Nephron progenitor cell (in vitro differentiated cells): ENCODE measurements around the gene NDFIP1.
"Not testable (repeated sequence)": the region's sequence is repeated elsewhere in the genome, so short reads cannot be mapped to it uniquely, and the experiment has no call there.

Source experiments
- DNase-seq: peaks from one replicate; pipeline ENCODE4 v3.0.0; 2021
- H3K27ac Mint-ChIP-seq: 2 replicates; pipeline ENCODE4 v1.8.0; 2021; ENCODE audit warnings: mild to moderate bottlenecking, moderate library complexity, mixed read lengths
- H3K27me3 Mint-ChIP-seq: 2 replicates; pipeline ENCODE4 v1.8.0; 2021; ENCODE audit warnings: mild to moderate bottlenecking, low read depth, mixed read lengths; ENCODE audit not compliant: poor library complexity
- H3K36me3 Mint-ChIP-seq: 2 replicates; pipeline ENCODE4 v1.8.0; 2021; ENCODE audit warnings: low read depth, mixed read lengths
- H3K4me1 Mint-ChIP-seq: 2 replicates; pipeline ENCODE4 v1.8.0; 2021; ENCODE audit warnings: mixed read lengths
- H3K4me3 Mint-ChIP-seq: 2 replicates; pipeline ENCODE4 v1.8.0; 2021; ENCODE audit warnings: mild to moderate bottlenecking, moderate library complexity, mixed read lengths
- H3K9me3 Mint-ChIP-seq: 2 replicates; pipeline ENCODE4 v1.8.0; 2021; ENCODE audit warnings: mild to moderate bottlenecking, moderate library complexity, mixed read lengths
- CTCF ChIP-seq: fragments of 200-600 bp; sonication (generic); IDR thresholded peaks from 2 replicates; pipeline ENCODE4 v1.5.0; 2021; ENCODE audit warnings: antibody characterized with exemption

The NDFIP1 gene

GRCh38 chr5:142186514-142186856, 77.9 kb downstream of the NDFIP1 start:
- DNase-seq, result no peak
- peaks cover 5% of the 10 kb centered on the region for H3K27me3 Mint-ChIP-seq
- H3K4me3 Mint-ChIP-seq, result no peak overlapping the region
- peaks cover 49% of the 10 kb centered on the region for H3K4me1 Mint-ChIP-seq
- no peaks in the 10 kb centered on the region for H3K9me3 Mint-ChIP-seq
- H3K36me3 Mint-ChIP-seq, result no peaks in the 10 kb centered on the region
- H3K27ac Mint-ChIP-seq, result no peak overlapping the region
- TF ChIP-seq CTCF, result no peak

- Mint-ChIP-seq H3K9me3 (no peaks in the 10 kb centered on the region), H3K27me3 (peaks cover 5% of the 10 kb centered on the region), H3K36me3 (no peaks in the 10 kb centered on the region), H3K4me1 (peaks cover 50% of the 10 kb centered on the region), H3K4me3 (no peak overlapping the region), H3K27ac (peak overlapping the region; percentile 36)
- DNase-seq, result no peak
- TF ChIP-seq CTCF, result no peak
Measured at GRCh38 chr5:142186857-142187594, 78.4 kb downstream of the NDFIP1 start.

GRCh38 chr5:142188691-142189090, 80.1 kb downstream of the NDFIP1 start:
- peaks cover 55% of the 10 kb centered on the region for H3K4me1 Mint-ChIP-seq
- not testable (repeated sequence) for H3K4me3 Mint-ChIP-seq, H3K9me3 Mint-ChIP-seq, DNase-seq, H3K27ac Mint-ChIP-seq, H3K36me3 Mint-ChIP-seq, H3K27me3 Mint-ChIP-seq

GRCh38 chr5:142189813-142190212, 81.2 kb downstream of the NDFIP1 start:
- H3K4me1 Mint-ChIP-seq, result peaks cover 52% of the 10 kb centered on the region
- peaks cover 5% of the 10 kb centered on the region for H3K27me3 Mint-ChIP-seq
- TF ChIP-seq CTCF, result no peak
- H3K9me3 Mint-ChIP-seq, result no peaks in the 10 kb centered on the region
- H3K27ac Mint-ChIP-seq, result peak overlapping the region; percentile 64
- no peak overlapping the region for H3K4me3 Mint-ChIP-seq
- no peaks in the 10 kb centered on the region for H3K36me3 Mint-ChIP-seq
- no peak for DNase-seq

- no peaks in the 10 kb centered on the region for H3K27me3 Mint-ChIP-seq
- peaks cover 36% of the 10 kb centered on the region for H3K4me1 Mint-ChIP-seq
- no peaks in the 10 kb centered on the region for H3K36me3 Mint-ChIP-seq
- no peaks in the 10 kb centered on the region for H3K9me3 Mint-ChIP-seq
- no peak overlapping the region for H3K4me3 Mint-ChIP-seq
- H3K27ac Mint-ChIP-seq, result no peak overlapping the region
- TF ChIP-seq CTCF, result no peak
- no peak for DNase-seq
Measured at GRCh38 chr5:142191776-142192175, 83.2 kb downstream of the NDFIP1 start.

GRCh38 chr5:142192286-142193113, 83.9 kb downstream of the NDFIP1 start:
- no peak for TF ChIP-seq CTCF
- no peaks in the 10 kb centered on the region for H3K36me3 Mint-ChIP-seq
- peak overlapping the region; percentile 83 for H3K27ac Mint-ChIP-seq
- no peaks in the 10 kb centered on the region for H3K27me3 Mint-ChIP-seq
- no peaks in the 10 kb centered on the region for H3K9me3 Mint-ChIP-seq
- peaks cover 36% of the 10 kb centered on the region for H3K4me1 Mint-ChIP-seq
- no peak for DNase-seq
- no peak overlapping the region for H3K4me3 Mint-ChIP-seq
